ENCODE data around the gene NVL.

Gene NVL

DNA sequence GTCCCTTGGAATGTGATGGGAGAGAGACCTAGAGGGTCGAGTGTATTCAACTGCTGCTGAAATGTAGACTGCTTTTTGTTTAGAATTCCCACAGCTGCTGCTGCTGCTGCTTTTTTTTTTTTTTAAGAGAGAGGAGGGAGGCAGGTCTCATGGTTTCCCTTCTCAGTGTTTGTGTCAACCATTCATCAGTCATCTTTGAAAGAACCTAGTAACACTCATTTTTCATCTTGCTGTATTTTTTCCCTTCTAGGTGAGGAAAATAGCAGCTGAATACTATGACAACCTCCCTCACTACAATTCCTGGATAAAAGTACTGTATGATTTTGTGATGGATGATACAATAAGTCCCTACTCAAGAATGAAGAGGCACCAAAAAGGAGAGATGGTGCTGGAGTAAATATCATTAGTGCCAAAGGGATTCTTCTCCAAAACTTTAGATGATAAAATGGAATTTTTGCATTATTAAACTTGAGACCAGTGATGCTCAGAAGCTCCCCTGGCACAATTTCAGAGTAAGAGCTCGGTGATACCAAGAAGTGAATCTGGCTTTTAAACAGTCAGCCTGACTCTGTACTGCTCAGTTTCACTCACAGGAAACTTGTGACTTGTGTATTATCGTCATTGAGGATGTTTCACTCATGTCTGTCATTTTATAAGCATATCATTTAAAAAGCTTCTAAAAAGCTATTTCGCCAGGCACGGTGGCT is 137.7 kb downstream of the NVL start:
- no peak for DNase-seq

- DNase-seq: no peak
These were observed 140.4 kb downstream of the NVL start for GRCh38 chr1:224189561-224189960.

- DNase-seq: no peak
These were observed 141.7 kb downstream of the NVL start for GRCh38 chr1:224188286-224188685.

GRCh38 chr1:224185208-224185607 is 144.8 kb downstream of the NVL start:
- no peak for DNase-seq

GRCh38 chr1:224183591-224184312 is 146.2 kb downstream of the NVL start:
- DNase-seq: peak; percentile 50

DNA sequence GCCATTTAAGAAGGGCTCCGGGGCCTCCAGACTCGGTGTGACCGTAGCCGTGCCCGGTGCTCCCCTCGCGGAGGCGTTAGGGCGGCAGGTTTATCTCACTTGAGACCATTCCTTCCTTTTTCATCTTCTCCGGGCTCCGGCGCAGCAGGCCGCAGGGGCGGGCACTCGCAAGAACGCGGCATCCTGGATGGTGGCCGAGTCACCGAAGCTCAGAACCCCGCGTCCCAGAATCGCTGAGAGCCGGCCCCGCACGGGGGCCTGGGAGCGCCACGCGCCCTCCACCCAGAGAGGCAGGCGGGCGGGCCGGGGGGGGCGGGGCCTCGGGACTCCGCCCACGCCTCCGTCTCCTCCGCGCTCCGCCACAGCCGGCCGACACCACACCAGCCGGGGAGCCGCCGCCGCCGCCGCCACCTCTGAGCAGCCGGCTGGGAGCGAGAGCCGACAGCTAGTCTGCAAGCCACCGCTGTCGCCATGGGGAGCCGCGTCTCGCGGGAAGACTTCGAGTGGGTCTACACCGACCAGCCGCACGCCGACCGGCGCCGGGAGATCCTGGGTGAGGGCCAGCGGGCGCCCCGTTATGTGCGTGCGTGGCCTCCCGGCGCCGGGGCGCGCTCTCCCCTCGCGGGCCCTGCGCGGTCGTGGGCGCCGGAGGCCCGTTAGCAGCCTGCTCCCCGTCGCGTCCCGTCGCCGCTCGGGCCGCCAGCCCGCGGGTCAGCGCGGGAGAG is 146.9 kb downstream of the NVL start, which contains the start of gene DEGS1:
TSS of gene DEGS1 (plus strand) at position 375 of the 725 bp plus-strand sequence. CDS start at position 472, 97 bp downstream.
- DNase-seq: peak; percentile 81

DNA sequence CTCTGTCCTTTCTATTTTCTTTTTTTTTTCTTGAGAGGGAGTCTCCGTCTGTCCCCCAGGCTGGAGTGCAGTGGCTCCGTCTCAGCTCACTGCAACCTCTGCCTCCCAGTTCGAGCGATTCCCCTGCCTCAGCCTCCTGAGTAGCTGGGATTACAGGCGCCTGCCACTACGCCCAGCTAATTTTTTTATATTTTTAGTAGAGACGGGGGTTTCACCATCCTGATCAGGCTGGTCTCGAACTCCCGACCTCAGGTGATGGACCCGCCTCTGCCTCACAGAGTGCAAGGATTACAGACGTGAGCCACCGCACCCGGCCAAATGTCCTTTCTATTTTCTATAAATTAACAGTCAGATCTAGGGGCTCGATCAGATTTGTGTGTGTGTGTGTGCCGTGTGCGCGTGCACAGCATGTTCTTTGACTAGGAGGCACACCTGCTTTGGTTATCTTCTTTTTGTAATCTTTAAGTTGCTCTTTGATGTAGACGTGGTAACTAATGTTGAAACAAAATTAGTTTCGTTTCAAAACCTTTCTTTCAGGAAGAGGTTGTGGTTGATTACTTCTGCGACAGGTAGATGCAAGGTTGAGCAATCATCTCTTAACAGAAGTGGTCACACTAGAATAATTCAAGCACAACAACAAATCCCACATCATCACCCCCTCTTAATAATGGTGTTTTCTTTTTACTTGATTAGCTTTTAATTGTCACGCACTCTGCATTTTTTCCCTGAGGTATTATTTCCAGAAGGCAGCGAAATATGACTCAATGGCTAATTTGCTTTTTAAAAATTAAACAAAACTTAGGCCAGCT is 147.7 kb downstream of the NVL start:
- DNase-seq: no peak

DNA sequence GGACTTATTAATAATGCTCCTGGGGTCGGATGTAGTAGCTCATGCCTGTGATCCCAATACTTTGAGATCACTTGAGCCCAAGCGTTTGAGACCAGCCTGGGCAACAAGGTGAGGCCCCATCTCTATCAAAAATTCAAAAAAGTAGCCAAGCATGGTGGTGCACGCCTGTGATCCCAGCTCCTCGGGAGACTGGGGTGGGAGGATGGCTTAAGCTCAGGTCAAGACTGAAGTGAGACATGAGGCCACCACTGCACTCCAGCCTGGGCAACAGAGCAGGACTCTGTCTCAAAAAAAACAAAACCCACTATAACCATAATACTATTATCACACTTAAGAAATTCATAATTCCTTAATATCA is 148.5 kb downstream of the NVL start:
- no peak for DNase-seq

DNA sequence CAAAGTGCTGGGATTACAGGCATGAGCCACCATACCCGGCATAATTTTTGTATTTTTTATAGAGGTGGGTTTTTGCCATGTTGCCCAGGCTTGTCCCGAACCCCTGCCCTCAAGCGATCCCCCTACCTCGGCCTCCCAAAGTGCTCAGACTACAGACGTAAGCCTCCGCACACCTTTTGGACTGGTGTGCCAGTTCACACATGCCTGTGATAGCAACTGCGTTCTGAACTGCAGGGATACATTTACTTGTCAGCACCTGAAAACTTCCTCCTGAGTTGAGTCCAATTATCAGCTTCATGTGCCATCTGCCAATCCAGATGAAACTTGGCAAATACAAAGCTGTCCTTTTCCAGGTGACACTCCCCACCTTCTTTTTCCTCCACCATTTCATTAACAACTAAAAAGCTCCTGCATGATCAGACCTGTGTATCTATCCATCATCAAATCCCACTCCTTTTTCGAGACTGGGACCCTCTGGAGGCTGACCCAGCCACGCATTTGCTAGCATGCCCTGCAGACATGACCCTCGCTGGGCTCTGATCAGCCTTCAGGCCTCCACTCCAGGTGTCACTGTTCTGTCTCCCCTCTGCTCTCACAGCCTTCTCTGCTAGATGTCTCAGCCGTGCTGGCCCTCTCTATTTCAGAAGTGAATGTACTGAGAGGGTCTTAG is 149.1 kb downstream of the NVL start:
- no peak for DNase-seq

- DNase-seq: no peak
These were observed 151.1 kb downstream of the NVL start for GRCh38 chr1:224178894-224179293.

DNA sequence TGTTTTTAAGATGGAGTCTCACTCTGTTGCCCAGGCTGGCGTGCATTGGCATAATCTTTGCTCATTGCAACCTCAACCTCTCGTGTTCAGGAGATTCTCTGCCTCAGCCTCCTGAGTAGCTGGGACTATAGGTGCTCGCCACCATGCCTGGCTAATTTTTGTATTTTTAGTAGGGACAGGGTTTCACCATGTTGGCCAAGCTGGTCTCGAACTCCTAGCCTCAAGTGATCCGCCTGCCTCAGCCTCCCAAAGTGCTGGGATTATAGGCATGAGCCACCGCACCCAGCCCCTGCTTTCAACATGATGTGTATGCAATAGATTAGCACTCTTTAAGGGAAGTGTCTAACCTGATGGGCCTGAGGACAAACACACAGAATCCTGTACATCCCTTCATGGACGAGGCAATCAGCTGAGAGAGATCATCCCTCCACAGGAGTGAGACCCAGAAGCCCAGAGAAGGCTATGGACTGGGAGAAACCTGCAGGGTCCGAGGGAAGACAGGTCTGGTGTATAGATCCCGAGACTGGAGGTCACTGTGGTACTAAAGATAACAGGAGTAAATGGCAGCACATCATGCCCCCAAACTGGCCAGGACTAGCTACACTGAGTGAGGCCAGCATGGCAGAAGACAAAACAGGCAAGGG is 152.5 kb downstream of the NVL start:
- no peak for DNase-seq

All from NCI-H2107 (cell line).